Adrenal gland (tissue), 5 donors: ENCODE measurements around the gene LAMA2.

Experiments used
- CTCF ChIP-seq, 6 experiments: fragments of 450-650 bp in 4 of 6; fragments of 200-600 bp in 2 of 6; sonication (generic) in 1 of 6; IDR thresholded peaks; 1 replicate in 5 of 6; 2 replicates in 1 of 6; pipeline versions ENCODE4 v1.5.1 to v1.8.0; 2016 to 2021; ENCODE audit warnings: antibody characterized with exemption in 6 of 6, mild to moderate bottlenecking in 2 of 6, moderate library complexity in 1 of 6
- POLR2A ChIP-seq, 2 donors: fragments of 450-650 bp; IDR thresholded peaks; one replicate each; pipeline ENCODE4 v1.6.1; 2017; ENCODE audit warnings: antibody characterized with exemption in 2 of 2, mild to moderate bottlenecking in 2 of 2, moderate library complexity in 1 of 2
- donor health status: DM: no; HTN: no; CAD: no.

GRCh38 chr6:129007701-129008373, 124.9 kb downstream of the LAMA2 start:
- TF ChIP-seq POLR2A (IDR thresholded peaks at IDR 0.05) = no peak
- TF ChIP-seq CTCF (IDR thresholded peaks at IDR 0.05) = no peak
